ENCODE measurements around the gene USP17L10.
"Not testable (repeated sequence)": the region's sequence is repeated elsewhere in the genome, so short reads cannot be mapped to it uniquely, and the experiment has no call there.

USP17L10 gene, protein sequence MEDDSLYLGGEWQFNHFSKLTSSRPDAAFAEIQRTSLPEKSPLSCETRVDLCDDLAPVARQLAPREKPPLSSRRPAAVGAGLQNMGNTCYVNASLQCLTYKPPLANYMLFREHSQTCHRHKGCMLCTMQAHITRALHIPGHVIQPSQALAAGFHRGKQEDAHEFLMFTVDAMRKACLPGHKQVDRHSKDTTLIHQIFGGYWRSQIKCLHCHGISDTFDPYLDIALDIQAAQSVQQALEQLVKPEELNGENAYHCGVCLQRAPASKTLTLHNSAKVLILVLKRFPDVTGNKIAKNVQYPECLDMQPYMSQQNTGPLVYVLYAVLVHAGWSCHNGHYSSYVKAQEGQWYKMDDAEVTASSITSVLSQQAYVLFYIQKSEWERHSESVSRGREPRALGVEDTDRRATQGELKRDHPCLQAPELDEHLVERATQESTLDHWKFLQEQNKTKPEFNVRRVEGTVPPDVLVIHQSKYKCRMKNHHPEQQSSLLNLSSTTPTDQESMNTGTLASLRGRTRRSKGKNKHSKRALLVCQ

DNA sequence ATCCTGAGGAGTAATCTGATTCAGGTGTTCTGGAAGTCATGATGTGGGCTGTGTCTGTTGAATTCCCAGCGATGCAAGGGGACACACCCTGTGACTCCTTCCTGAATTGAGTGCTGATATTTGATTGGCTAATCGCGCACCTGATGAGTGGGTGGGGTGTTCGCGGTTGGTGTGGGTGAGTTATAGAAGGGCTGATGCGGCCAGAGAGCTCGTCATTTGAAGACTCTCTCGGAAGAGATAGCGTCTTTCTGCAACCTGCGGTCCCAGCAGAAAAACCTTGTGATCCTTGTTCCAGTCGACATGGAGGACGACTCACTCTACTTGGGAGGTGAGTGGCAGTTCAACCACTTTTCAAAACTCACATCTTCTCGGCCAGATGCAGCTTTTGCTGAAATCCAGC lies at the start of gene USP17L10:
TSS of gene USP17L10 (plus strand) at position 301 of the 400 bp plus-strand sequence. CDS start at position 301, 0 bp downstream.
- not testable (repeated sequence) for DNase-seq (ENCODE audit: low read depth in 2 of 2)

DNA sequence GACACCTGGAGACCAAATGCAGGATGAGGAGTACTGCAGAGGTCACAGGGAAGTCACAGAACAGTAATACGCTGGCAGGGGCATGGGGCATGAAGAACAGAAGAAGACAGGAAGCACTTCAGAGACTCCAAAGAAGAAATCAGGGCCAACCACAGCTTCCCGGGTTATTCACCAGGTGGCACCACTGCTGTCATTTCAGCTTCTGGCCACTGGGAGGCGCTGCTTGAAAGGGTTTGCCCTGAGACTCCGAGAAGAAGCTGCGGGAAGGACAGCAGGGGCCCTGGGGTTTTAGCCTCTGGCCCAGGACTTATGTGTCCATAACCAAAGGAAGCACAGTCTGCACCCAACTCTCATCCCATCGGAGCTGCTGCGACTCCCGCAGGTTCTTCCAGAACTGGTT lies 44.5 kb upstream of the USP17L10 start:
- DNase-seq (ENCODE audit: low read depth in 2 of 2): not testable (repeated sequence)

DNA sequence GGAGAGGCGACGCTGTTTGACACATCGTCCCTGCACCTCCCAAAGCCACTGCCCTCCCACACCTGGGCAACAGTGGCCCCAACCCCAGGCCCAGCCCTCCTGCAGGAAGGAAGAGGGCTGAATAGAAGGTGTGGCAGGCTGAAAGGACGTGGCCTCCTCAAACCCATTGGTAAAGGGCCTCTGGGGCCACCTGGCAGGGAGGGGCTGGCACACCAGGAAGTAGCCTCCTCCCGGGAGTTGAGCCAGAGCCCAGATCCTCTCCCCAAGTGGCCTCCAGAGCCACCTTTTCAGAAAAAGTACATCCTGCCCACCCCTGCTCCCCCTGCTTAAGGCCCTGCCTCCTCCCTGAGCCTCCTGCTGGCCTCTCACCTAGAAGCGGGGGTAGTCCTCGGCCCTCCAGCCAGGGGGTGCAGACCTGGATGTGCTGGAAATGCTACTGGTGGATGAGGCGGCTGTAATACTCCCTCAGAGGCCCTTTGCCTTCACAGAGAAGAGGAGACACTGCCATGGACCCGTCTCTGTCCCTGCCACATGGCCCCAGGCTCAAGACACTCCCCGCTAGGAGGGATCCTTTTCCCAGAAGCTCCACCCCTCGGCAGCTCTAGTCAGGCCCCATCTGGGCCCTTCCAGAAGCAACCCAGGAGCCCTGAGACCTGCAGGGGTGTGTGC lies 40.5 kb upstream of the USP17L10 start, which contains the start of gene FAM90A26:
TSS of gene FAM90A26 (plus strand) at position 619 of the 669 bp plus-strand sequence. CDS start 2,764 bp downstream, outside the sequence.
- not testable (repeated sequence) for DNase-seq (ENCODE audit: low read depth in 2 of 2)

DNA sequence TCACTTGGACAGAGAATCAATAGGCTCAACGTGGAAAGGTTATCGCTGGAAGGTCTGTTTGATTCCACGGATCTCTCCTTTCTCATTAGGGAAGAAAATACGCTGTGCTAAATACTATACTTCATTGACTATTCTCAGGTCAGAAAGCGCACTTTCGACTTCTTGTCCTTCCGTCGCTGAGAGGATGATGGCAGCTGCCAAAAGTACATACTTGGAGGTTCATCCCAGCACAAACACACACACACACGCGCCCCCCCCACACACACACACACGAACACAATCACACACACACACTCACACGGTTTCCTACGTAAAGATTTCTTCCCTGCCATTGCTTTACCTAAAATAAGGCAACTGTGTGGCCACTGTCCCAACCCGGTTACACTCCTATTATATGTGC lies 4.2 kb downstream of the USP17L10 start:
- DNase-seq (ENCODE audit: low read depth in 2 of 2): not testable (repeated sequence)

DNA sequence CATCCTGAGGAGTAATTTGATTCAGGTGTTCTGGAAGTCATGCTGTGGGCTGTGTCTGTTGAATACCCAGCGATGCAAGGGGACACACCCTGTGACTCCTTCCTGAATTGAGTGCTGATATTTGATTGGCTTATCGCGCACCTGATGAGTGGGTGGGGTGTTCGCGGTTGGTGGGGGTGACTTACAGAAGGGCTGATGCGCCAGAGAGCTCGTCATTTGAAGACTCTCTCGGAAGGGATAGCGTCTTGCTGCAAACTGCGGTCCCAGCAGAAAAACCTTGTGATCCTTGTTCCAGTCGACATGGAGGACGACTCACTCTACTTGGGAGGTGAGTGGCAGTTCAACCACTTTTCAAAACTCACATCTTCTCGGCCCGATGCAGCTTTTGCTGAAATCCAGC lies 4.6 kb downstream of the USP17L10 start, which contains the start of gene USP17L11:
TSS of gene USP17L11 (plus strand) at position 301 of the 400 bp plus-strand sequence. CDS start at position 301, 0 bp downstream.
- not testable (repeated sequence) for DNase-seq (ENCODE audit: low read depth in 2 of 2)

DNA sequence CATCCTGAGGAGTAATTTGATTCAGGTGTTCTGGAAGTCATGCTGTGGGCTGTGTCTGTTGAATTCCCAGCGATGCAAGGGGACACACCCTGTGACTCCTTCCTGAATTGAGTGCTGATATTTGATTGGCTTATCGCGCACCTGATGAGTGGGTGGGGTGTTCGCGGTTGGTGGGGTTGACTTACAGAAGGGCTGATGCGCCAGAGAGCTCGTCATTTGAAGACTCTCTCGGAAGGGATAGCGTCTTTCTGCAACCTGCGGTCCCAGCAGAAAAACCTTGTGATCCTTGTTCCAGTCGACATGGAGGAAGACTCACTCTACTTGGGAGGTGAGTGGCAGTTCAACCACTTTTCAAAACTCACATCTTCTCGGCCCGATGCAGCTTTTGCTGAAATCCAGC lies 9.4 kb downstream of the USP17L10 start, which contains the start of gene USP17L12:
TSS of gene USP17L12 (plus strand) at position 301 of the 400 bp plus-strand sequence. CDS start at position 301, 0 bp downstream.
- not testable (repeated sequence) for DNase-seq (ENCODE audit: low read depth in 2 of 2)

DNA sequence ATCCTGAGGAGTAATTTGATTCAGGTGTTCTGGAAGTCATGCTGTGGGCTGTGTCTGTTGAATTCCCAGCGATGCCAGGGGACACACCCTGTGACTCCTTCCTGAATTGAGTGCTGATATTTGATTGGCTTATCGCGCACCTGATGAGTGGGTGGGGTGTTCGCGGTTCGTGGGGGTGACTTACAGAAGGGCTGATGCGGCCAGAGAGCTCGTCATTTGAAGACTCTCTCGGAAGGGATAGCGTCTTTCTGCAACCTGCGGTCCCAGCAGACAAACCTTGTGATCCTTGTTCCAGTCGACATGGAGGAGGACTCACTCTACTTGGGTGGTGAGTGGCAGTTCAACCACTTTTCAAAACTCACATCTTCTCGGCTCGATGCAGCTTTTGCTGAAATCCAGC lies 14.1 kb downstream of the USP17L10 start, which contains the start of gene USP17L13:
TSS of gene USP17L13 (plus strand) at position 301 of the 400 bp plus-strand sequence. CDS start at position 301, 0 bp downstream.
- not testable (repeated sequence) for DNase-seq (ENCODE audit: low read depth in 2 of 2)

DNA sequence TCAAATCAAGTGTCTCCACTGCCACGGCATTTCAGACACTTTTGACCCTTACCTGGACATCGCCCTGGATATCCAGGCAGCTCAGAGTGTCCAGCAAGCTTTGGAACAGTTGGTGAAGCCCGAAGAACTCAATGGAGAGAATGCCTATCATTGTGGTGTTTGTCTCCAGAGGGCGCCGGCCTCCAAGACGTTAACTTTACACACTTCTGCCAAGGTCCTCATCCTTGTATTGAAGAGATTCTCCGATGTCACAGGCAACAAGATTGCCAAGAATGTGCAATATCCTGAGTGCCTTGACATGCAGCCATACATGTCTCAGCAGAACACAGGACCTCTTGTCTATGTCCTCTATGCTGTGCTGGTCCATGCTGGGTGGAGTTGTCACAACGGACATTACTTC lies 19.8 kb downstream of the USP17L10 start:
- not testable (repeated sequence) for DNase-seq (ENCODE audit: low read depth in 2 of 2)

DNA sequence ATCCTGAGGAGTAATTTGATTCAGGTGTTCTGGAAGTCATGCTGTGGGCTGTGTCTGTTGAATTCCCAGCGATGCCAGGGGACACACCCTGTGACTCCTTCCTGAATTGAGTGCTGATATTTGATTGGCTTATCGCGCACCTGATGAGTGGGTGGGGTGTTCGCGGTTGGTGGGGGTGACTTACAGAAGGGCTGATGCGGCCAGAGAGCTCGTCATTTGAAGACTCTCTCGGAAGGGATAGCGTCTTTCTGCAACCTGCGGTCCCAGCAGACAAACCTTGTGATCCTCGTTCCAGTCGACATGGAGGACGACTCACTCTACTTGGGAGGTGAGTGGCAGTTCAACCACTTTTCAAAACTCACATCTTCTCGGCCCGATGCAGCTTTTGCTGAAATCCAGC lies 23.6 kb downstream of the USP17L10 start, which contains the start of gene USP17L15:
TSS of gene USP17L15 (plus strand) at position 301 of the 400 bp plus-strand sequence. CDS start at position 301, 0 bp downstream.
- not testable (repeated sequence) for DNase-seq (ENCODE audit: low read depth in 2 of 2)

DNA sequence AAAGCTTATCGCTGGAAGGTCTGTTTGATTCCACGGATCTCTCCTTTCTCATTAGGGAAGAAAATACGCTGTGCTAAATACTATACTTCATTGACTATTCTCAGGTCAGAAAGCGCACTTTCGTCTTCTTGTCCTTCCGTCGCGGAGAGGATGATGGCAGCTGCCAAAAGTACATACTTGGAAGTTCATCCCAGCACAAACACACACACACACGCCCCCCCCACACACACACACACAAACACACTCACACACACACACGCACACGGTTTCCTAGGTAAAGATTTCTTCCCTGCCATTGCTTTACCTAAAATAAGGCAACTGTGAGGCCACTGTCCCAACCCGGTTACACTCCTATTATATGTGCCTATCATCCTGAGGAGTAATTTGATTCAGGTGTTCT lies 28.0 kb downstream of the USP17L10 start:
- not testable (repeated sequence) for DNase-seq (ENCODE audit: low read depth in 2 of 2)

DNA sequence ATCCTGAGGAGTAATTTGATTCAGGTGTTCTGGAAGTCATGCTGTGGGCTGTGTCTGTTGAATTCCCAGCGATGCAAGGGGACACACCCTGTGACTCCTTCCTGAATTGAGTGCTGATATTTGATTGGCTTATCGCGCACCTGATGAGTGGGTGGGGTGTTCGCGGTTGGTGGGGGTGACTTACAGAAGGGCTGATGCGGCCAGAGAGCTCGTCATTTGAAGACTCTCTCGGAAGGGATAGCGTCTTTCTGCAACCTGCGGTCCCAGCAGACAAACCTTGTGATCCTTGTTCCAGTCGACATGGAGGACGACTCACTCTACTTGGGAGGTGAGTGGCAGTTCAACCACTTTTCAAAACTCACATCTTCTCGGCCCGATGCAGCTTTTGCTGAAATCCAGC lies 33.1 kb downstream of the USP17L10 start, which contains the start of gene USP17L17:
TSS of gene USP17L17 (plus strand) at position 301 of the 400 bp plus-strand sequence. CDS start at position 301, 0 bp downstream.
- DNase-seq (ENCODE audit: low read depth in 2 of 2): not testable (repeated sequence)

DNA sequence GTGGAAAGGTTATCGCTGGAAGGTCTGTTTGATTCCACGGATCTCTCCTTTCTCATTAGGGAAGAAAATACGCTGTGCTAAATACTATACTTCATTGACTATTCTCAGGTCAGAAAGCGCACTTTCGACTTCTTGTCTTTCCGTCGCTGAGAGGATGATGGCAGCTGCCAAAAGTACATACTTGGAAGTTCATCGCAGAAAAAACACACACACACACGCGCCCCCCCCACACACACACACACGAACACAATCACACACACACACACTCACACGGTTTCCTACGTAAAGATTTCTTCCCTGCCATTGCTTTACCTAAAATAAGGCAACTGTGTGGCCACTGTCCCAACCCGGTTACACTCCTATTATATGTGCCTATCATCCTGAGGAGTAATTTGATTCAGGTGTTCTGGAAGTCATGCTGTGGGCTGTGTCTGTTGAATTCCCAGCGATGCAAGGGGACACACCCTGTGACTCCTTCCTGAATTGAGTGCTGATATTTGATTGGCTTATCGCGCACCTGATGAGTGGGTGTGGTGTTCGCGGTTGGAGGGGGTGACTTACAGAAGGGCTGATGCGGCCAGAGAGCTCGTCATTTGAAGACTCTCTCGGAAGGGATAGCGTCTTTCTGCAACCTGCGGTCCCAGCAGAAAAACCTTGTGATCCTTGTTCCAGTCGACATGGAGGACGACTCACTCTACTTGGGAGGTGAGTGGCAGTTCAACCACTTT lies 37.7 kb downstream of the USP17L10 start, which contains the start of gene USP17L18:
TSS of gene USP17L18 (plus strand) at position 678 of the 728 bp plus-strand sequence. CDS start at position 678, 0 bp downstream.
- DNase-seq (ENCODE audit: low read depth in 2 of 2): not testable (repeated sequence)

DNA sequence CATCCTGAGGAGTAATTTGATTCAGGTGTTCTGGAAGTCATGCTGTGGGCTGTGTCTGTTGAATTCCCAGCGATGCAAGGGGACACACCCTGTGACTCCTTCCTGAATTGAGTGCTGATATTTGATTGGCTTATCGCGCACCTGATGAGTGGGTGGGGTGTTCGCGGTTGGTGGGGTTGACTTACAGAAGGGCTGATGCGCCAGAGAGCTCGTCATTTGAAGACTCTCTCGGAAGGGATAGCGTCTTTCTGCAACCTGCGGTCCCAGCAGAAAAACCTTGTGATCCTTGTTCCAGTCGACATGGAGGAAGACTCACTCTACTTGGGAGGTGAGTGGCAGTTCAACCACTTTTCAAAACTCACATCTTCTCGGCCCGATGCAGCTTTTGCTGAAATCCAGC lies 42.6 kb downstream of the USP17L10 start, which contains the start of gene USP17L19:
TSS of gene USP17L19 (plus strand) at position 301 of the 400 bp plus-strand sequence. CDS start at position 301, 0 bp downstream.
- not testable (repeated sequence) for DNase-seq (ENCODE audit: low read depth in 2 of 2)

DNA sequence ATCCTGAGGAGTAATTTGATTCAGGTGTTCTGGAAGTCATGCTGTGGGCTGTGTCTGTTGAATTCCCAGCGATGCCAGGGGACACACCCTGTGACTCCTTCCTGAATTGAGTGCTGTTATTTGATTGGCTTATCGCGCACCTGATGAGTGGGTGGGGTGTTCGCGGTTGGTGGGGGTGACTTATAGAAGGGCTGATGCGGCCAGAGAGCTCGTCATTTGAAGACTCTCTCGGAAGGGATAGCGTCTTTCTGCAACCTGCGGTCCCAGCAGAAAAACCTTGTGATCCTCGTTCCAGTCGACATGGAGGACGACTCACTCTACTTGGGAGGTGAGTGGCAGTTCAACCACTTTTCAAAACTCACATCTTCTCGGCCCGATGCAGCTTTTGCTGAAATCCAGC lies 47.4 kb downstream of the USP17L10 start, which contains the start of gene USP17L20:
TSS of gene USP17L20 (plus strand) at position 301 of the 400 bp plus-strand sequence. CDS start at position 301, 0 bp downstream.
- DNase-seq (ENCODE audit: low read depth in 2 of 2): not testable (repeated sequence)

All from stimulated activated CD8-positive, alpha-beta memory T cell treated with anti-CD3 and anti-CD28 coated beads, Interleukin-2, amount 100 ng/mL, for 48 hours (primary cell).